Tibial artery (tissue), 4 donors: ENCODE measurements around the gene CMTM3.

Experiments
- DNase-seq, 2 donors: peaks; one replicate each; pipeline ENCODE4 v3.0.0-alpha.2; 2019
- H3K27ac ChIP-seq, 2 donors: fragments of 200-600 bp; sonication (generic) in 1 of 2; 1 replicate in 1 of 2; 2 replicates in 1 of 2; pipeline ENCODE4 v1.5.1; 2018 to 2019; ENCODE audit warnings: mild to moderate bottlenecking in 1 of 2
- H3K27me3 ChIP-seq, 2 donors: fragments of 200-600 bp; sonication (generic) in 1 of 2; one replicate each; pipeline versions ENCODE4 v1.5.1 to v1.6.0; 2016 to 2019
- H3K36me3 ChIP-seq, 3 donors: fragments of 200-600 bp; sonication (generic) in 2 of 3; one replicate each; pipeline ENCODE4 v1.5.1; 2016 to 2019; ENCODE audit warnings: mild to moderate bottlenecking in 2 of 3
- H3K4me1 ChIP-seq, 4 donors: fragments of 200-600 bp; sonication (generic) in 2 of 4; 1 replicate in 3 of 4; 2 replicates in 1 of 4; pipeline ENCODE4 v1.5.1; 2016 to 2019
- H3K4me3 ChIP-seq, 2 donors: fragments of 200-600 bp; sonication (generic) in 1 of 2; 1 replicate in 1 of 2; 2 replicates in 1 of 2; pipeline ENCODE4 v1.5.1; 2018 to 2019; ENCODE audit warnings: mild to moderate bottlenecking in 2 of 2
- H3K9me3 ChIP-seq, 3 donors: fragments of 200-600 bp; sonication (generic) in 1 of 3; one replicate each; pipeline ENCODE4 v1.5.1; 2016 to 2019
- CTCF ChIP-seq, 2 experiments: fragments of 200-600 bp in 1 of 2; fragments of 450-650 bp in 1 of 2; IDR thresholded peaks; one replicate each; pipeline ENCODE4 v1.5.1; 2017 to 2019; ENCODE audit warnings: antibody characterized with exemption in 2 of 2, mild to moderate bottlenecking in 1 of 2, moderate library complexity in 1 of 2
- intact Hi-C: fragments of 100-400 bp; cut with DNase I; formaldehyde crosslinking; loops from one replicate; pipeline ENCODE4 v1.15.0; 2023; ENCODE audit warnings: low total_unique reads

Gene CMTM3

GRCh38 chr16:66651474-66651765 lies 46.9 kb downstream of the CMTM3 start:
- intact Hi-C loops: loop anchor here (10.0 kb wide), 1 partner anchor 183 kb away; the partner anchor contains the start of gene NAE1
- H3K27ac ChIP-seq: no peak overlapping the region
- peaks cover 0 to 11% (median 3%) of the 10 kb centered on the region in 4 donors for H3K4me1 ChIP-seq
- DNase-seq: no peak
- no peaks in the 10 kb centered on the region for H3K9me3 ChIP-seq
- H3K36me3 ChIP-seq: no peaks in the 10 kb centered on the region
- TF ChIP-seq CTCF (IDR thresholded peaks at IDR 0.05): no peak
- no peaks in the 10 kb centered on the region for H3K27me3 ChIP-seq
- peak overlapping the region; percentile 17 to 22 for H3K4me3 ChIP-seq

GRCh38 chr16:66651965-66652364 lies 47.5 kb downstream of the CMTM3 start:
- TF ChIP-seq CTCF (IDR thresholded peaks at IDR 0.05): no peak
- intact Hi-C loops: loop anchor here (10.0 kb wide), 1 partner anchor 183 kb away; the partner anchor contains the start of gene NAE1
- Histone ChIP-seq H3K9me3 (no peaks in the 10 kb centered on the region), H3K36me3 (no peaks in the 10 kb centered on the region), H3K27ac (no peak overlapping the region), H3K27me3 (no peaks in the 10 kb centered on the region), H3K4me3 (no peak overlapping the region), H3K4me1 (peaks cover 0 to 11% (median 3%) of the 10 kb centered on the region in 4 donors)
- DNase-seq: no peak

- no peaks in the 10 kb centered on the region for H3K27me3 ChIP-seq
- no peaks in the 10 kb centered on the region for H3K36me3 ChIP-seq
- DNase-seq: no peak
- no peak overlapping the region for H3K4me3 ChIP-seq
- intact Hi-C loops: loop anchor here (10.0 kb wide), 1 partner anchor 182 kb away; the partner anchor contains the start of gene NAE1
- no peaks in the 10 kb centered on the region for H3K9me3 ChIP-seq
- H3K4me1 ChIP-seq: peaks cover 0 to 11% (median 3%) of the 10 kb centered on the region in 4 donors
- TF ChIP-seq CTCF (IDR thresholded peaks at IDR 0.05): no peak
- H3K27ac ChIP-seq: no peak overlapping the region
Measured at GRCh38 chr16:66652661-66653360, 48.3 kb downstream of the CMTM3 start.

GRCh38 chr16:66653581-66654350 lies 49.3 kb downstream of the CMTM3 start:
- Histone ChIP-seq H3K27ac (no peak overlapping the region), H3K4me1 (peaks cover 0 to 11% (median 3%) of the 10 kb centered on the region in 4 donors), H3K9me3 (no peaks in the 10 kb centered on the region), H3K27me3 (no peaks in the 10 kb centered on the region), H3K4me3 (no peak overlapping the region), H3K36me3 (no peaks in the 10 kb centered on the region)
- no peak for DNase-seq
- no peak for TF ChIP-seq CTCF (IDR thresholded peaks at IDR 0.05)
- intact Hi-C loops: loop anchor here (10.0 kb wide), 1 partner anchor 181 kb away; the partner anchor contains the start of gene NAE1

- no peak for TF ChIP-seq CTCF (IDR thresholded peaks at IDR 0.05)
- Histone ChIP-seq H3K27me3 (no peaks in the 10 kb centered on the region), H3K4me3 (no peak overlapping the region), H3K36me3 (no peaks in the 10 kb centered on the region), H3K27ac (no peak overlapping the region), H3K4me1 (peaks cover 0 to 16% (median 14%) of the 10 kb centered on the region in 4 donors), H3K9me3 (no peaks in the 10 kb centered on the region)
- no peak for DNase-seq
- intact Hi-C loops: loop anchor here (10.0 kb wide), 1 partner anchor 178 kb away; the partner anchor contains the start of gene NAE1
Measured at GRCh38 chr16:66656547-66656946, 52.0 kb downstream of the CMTM3 start.
